DLD1 (cell line): Measurements from ENCODE around the gene RAB27B.

ENCODE experiments used
- in situ Hi-C: cut with HindIII; loops from 2 replicates; pipeline ENCODE4 v1.10.0; 2017; ENCODE audit warnings: low sequenced_read_pairs

The RAB27B gene

GRCh38 chr18:54906331-54907185, 78.3 kb downstream of the RAB27B start:
- in situ Hi-C loops = no loop called here

- in situ Hi-C loops = no loop called here
Measured at GRCh38 chr18:54909538-54909937, 81.3 kb downstream of the RAB27B start.

- in situ Hi-C loops = no loop called here
Measured at GRCh38 chr18:54910161-54910919, 82.1 kb downstream of the RAB27B start.

GRCh38 chr18:54911551-54911950, 83.3 kb downstream of the RAB27B start:
- in situ Hi-C loops = no loop called here

- in situ Hi-C loops = no loop called here
Measured at GRCh38 chr18:54914816-54915215, 86.5 kb downstream of the RAB27B start.

- in situ Hi-C loops = no loop called here
Measured at GRCh38 chr18:54916507-54916906, 88.2 kb downstream of the RAB27B start.

- in situ Hi-C loops = no loop called here
Measured at GRCh38 chr18:54918060-54918459, 89.8 kb downstream of the RAB27B start.

GRCh38 chr18:54919412-54919811, 91.1 kb downstream of the RAB27B start:
- in situ Hi-C loops = no loop called here

GRCh38 chr18:54923339-54923956, 95.2 kb downstream of the RAB27B start:
- in situ Hi-C loops = no loop called here

- in situ Hi-C loops = no loop called here
Measured at GRCh38 chr18:54924948-54925347, 96.7 kb downstream of the RAB27B start.

GRCh38 chr18:54926593-54927325, 98.5 kb downstream of the RAB27B start:
- in situ Hi-C loops = no loop called here

GRCh38 chr18:54928236-54928635, 100.0 kb downstream of the RAB27B start:
- in situ Hi-C loops = no loop called here

GRCh38 chr18:54931152-54931551, 102.9 kb downstream of the RAB27B start:
- in situ Hi-C loops = no loop called here

GRCh38 chr18:54932472-54932871, 104.2 kb downstream of the RAB27B start:
- in situ Hi-C loops = no loop called here

GRCh38 chr18:54938506-54938905, 110.2 kb downstream of the RAB27B start:
- in situ Hi-C loops = no loop called here

- in situ Hi-C loops = no loop called here
Measured at GRCh38 chr18:54939361-54939917, 111.2 kb downstream of the RAB27B start.

GRCh38 chr18:54942144-54942543, 113.9 kb downstream of the RAB27B start:
- in situ Hi-C loops = no loop called here

GRCh38 chr18:54942569-54942968, 114.3 kb downstream of the RAB27B start:
- in situ Hi-C loops = no loop called here
